IPS-15b (cell line): ENCODE measurements around the gene GALNT9.

Experiments used
- H3K27me3 ChIP-seq: one replicate; pipeline ENCODE4 v1.6.1; 2013; ENCODE audit warnings: low read length; ENCODE audit not compliant: control insufficient read depth, insufficient read depth
- H3K36me3 ChIP-seq: one replicate; pipeline ENCODE4 v1.6.1; 2013; ENCODE audit warnings: low read length; ENCODE audit not compliant: control insufficient read depth, insufficient read depth
- H3K4me1 ChIP-seq: one replicate; pipeline ENCODE4 v1.6.1; 2013; ENCODE audit warnings: mild to moderate bottlenecking, low read length; ENCODE audit not compliant: control insufficient read depth, insufficient read depth
- H3K4me3 ChIP-seq: one replicate; pipeline ENCODE4 v1.5.1; 2013; ENCODE audit warnings: low read depth, low read length
- H3K9ac ChIP-seq: one replicate; pipeline ENCODE4 v1.6.1; 2013; ENCODE audit warnings: low read depth, mild to moderate bottlenecking, low read length
- H3K9me3 ChIP-seq: one replicate; pipeline ENCODE4 v1.6.1; 2013; ENCODE audit warnings: mild to moderate bottlenecking, low read length; ENCODE audit not compliant: control insufficient read depth, insufficient read depth

The GALNT9 gene

DNA sequence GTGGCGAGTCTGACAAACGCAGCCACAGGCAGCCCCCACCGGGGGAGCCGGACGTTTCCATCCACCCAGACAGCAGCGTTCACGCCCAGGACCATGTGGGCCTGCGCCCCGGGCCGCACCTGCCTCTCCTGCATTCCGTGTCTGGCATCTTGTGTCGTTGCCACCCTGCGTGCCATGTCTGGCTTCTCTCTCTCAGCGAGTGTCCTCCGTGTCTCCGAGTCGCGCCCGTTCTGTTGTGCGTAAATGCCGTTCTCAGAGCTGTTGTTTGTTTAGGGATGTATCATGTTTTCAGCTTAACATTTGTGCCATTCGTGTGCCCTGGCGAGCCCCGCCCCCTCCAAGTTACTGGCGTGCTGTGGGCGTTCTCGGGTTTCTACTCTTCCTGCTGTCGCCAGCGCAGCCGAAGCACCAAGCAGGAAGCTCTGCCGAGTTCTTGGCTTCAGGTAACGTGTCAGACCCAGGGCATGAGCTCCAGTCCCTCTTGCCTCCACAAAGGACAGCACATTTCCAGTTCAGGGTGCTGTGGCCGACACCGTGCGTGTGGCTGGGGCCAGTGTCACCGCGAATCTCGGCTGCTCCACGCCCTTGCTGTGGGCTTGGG lies 150.5 kb downstream of the GALNT9 start:
- Histone ChIP-seq H3K9ac (no peak overlapping the region), H3K9me3 (no peaks in the 10 kb centered on the region), H3K4me3 (no peak overlapping the region), H3K36me3 (no peaks in the 10 kb centered on the region), H3K27me3 (peaks cover 21% of the 10 kb centered on the region), H3K4me1 (peaks cover 2% of the 10 kb centered on the region)

GRCh38 chr12:132178316-132178715 lies 151.1 kb downstream of the GALNT9 start:
- Histone ChIP-seq H3K4me1 (peaks cover 2% of the 10 kb centered on the region), H3K9me3 (no peaks in the 10 kb centered on the region), H3K4me3 (no peak overlapping the region), H3K27me3 (peaks cover 15% of the 10 kb centered on the region), H3K9ac (no peak overlapping the region), H3K36me3 (no peaks in the 10 kb centered on the region)

DNA sequence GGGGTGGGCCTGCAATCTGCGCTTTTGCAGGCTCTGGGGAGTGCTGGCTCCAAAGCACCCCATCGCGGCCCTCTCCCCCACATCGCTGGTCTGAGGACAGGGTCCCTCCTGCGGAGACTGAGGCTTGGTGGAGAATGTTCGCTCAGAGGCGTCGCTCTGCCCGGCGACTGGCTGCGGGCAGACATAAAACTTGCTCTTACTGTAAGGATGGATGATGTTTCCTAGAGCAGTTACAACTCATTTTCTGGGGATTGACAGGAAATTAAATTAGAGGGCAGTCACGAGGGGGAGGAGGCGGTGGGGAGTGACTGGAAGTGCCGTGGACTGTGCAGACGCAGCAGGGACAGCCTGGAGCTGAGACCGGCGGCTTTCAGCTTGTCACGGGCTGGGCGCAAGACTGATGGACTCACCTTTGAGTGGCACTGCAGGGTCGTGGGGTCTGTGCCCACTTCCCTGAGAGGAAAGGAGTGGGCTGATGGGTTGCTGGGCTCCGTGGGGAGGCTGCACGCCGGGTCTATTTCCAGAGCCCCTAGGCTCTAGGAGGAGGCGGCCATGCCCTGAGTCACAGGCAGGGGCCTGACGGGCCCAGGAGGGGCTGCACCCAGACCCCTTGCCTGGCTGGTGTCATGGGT lies 152.4 kb downstream of the GALNT9 start:
- Histone ChIP-seq H3K9ac (no peak overlapping the region), H3K4me3 (no peak overlapping the region), H3K36me3 (no peaks in the 10 kb centered on the region), H3K9me3 (no peaks in the 10 kb centered on the region), H3K4me1 (peaks cover 2% of the 10 kb centered on the region), H3K27me3 (peaks cover 6% of the 10 kb centered on the region)

GRCh38 chr12:132176385-132176919 lies 152.9 kb downstream of the GALNT9 start:
- H3K36me3 ChIP-seq: no peaks in the 10 kb centered on the region
- H3K9ac ChIP-seq: no peak overlapping the region
- peaks cover 2% of the 10 kb centered on the region for H3K4me1 ChIP-seq
- no peak overlapping the region for H3K4me3 ChIP-seq
- no peaks in the 10 kb centered on the region for H3K9me3 ChIP-seq
- peaks cover 5% of the 10 kb centered on the region for H3K27me3 ChIP-seq

DNA sequence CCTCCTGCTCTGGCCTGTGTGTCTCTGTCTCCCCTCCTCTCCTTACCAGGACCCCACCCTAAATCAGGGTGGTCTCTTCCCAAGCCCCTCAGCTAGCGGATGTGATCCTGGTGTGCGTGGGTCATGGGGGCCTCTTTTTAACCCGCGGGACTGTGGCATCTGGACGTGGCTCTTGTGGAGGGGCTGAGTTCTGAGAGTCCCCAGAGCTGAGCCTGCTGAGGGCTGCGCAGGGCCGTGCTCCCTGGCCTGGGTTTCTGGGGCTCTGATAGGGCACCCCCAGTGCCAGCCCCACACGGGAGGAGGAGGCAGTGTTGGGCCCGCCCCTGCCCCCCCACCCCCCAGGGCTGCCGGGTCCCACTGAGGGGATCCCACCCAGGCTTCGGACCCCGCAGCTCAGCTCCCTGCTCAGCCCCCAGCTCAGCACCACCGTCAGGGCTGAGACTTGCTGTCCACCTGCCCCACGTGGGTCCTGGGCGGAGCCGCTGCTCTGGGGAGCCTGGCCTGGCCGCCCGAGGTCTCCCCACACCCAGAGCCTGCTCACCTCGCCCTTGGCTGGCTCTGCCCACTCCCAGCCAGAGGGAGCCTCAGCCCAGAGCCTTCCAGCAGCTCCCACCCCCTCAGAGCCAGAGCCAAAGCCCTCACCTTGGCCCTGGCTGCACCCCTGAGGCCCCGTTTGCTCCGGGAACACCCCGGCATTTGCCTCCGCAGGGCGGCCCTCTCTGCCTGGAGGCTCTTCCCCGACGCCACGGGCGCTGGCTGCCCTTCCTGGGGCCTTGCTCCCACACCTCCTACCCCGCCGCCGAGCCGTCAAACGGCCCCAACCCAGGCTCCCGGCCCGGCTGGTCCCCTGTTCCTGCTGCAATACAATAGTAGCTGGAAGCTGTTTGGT lies 153.6 kb downstream of the GALNT9 start:
- Histone ChIP-seq H3K27me3 (peaks cover 5% of the 10 kb centered on the region), H3K9ac (no peak overlapping the region), H3K9me3 (no peaks in the 10 kb centered on the region), H3K36me3 (no peaks in the 10 kb centered on the region), H3K4me1 (peaks cover 2% of the 10 kb centered on the region), H3K4me3 (no peak overlapping the region)

DNA sequence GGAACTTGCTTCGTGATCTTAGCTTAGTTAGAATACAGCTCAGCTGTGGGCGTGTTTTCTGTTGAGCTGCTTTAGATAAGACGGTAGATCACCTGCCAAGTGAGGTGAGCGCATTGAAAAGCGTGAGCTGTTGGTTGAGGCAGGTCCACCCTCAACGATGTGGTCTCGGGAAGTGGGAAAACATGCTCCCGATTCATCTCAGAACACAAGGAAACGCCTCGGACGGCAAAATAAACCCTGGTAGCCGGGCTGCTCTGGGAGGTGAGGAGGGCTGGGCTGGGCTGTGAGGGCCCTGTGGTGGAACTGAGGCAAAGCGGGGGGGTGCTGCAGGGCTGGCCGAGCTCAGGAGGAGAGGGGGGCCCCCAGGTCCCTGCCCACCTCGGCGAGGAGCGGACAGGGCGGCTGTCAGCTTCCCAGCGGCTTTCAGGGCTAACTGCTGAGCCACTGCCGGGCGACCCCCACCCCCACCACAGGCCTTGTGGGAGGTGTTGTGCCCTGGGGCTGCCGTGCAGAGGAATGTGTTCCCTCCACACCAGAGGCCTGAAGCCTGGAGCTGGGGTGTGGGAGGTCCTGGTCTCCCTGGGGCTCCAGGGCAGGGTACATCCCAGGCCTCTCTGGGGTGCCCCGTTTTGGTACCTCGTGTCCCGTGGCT lies 154.4 kb downstream of the GALNT9 start:
- Histone ChIP-seq H3K9ac (no peak overlapping the region), H3K36me3 (no peaks in the 10 kb centered on the region), H3K27me3 (peaks cover 5% of the 10 kb centered on the region), H3K4me3 (no peak overlapping the region), H3K4me1 (peaks cover 2% of the 10 kb centered on the region), H3K9me3 (no peaks in the 10 kb centered on the region)

GRCh38 chr12:132174015-132174838 lies 155.2 kb downstream of the GALNT9 start:
- Histone ChIP-seq H3K4me1 (peaks cover 2% of the 10 kb centered on the region), H3K9me3 (no peaks in the 10 kb centered on the region), H3K9ac (no peak overlapping the region), H3K36me3 (no peaks in the 10 kb centered on the region), H3K4me3 (no peak overlapping the region), H3K27me3 (peaks cover 5% of the 10 kb centered on the region)

GRCh38 chr12:132173135-132174014 lies 156.0 kb downstream of the GALNT9 start:
- Histone ChIP-seq H3K9me3 (no peaks in the 10 kb centered on the region), H3K4me1 (peaks cover 2% of the 10 kb centered on the region), H3K36me3 (no peaks in the 10 kb centered on the region), H3K4me3 (no peak overlapping the region), H3K27me3 (peaks cover 5% of the 10 kb centered on the region), H3K9ac (no peak overlapping the region)

GRCh38 chr12:132172619-132173018 lies 156.8 kb downstream of the GALNT9 start:
- H3K9ac ChIP-seq: no peak overlapping the region
- H3K4me3 ChIP-seq: no peak overlapping the region
- peaks cover 5% of the 10 kb centered on the region for H3K27me3 ChIP-seq
- no peaks in the 10 kb centered on the region for H3K36me3 ChIP-seq
- peaks cover 2% of the 10 kb centered on the region for H3K4me1 ChIP-seq
- no peaks in the 10 kb centered on the region for H3K9me3 ChIP-seq

DNA sequence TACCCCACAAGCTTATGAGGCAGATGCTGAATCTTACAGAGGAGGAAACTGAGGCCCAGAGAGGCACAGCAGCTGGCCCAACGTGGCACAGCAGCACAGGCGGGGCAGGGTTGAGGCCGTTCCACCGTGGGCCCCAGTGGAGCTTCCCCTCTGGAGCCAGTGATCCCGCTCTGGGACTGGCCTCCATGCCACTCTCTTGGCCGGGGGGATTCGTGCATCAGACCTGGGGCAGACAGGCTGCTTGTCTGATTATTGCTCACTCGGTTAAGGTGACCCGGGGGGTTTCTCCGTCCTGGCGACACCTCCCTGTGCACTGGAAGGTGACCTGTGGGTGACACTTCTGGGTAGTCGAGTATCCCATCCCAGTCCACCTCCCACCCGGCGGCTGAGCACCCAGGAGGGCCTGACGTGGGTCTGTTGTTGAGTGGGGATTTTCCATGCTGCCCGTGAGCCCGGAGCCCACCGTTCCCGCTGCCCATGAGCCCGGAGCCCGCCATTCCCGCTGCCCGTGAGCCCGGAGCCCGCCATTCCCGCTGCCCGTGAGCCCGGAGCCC lies 157.3 kb downstream of the GALNT9 start:
- no peak overlapping the region for H3K9ac ChIP-seq
- H3K4me3 ChIP-seq: no peak overlapping the region
- peaks cover 2% of the 10 kb centered on the region for H3K4me1 ChIP-seq
- peaks cover 5% of the 10 kb centered on the region for H3K27me3 ChIP-seq
- no peaks in the 10 kb centered on the region for H3K9me3 ChIP-seq
- H3K36me3 ChIP-seq: no peaks in the 10 kb centered on the region
